Testis (tissue), 3 donors: ENCODE results near the gene SEMA3D. TPM values are rescaled to one million over a fixed set of nuclear protein-coding genes. Genes with fewer than 3 reads are reported as not detected.
A peak's percentile ranks its signal among the peaks of the same experiment; 100 is the strongest.

ENCODE experiments used
- DNase-seq: peaks from one replicate; pipeline ENCODE4 v3.0.0-alpha.2; 2019
- H3K27ac ChIP-seq, 2 donors: fragments of 200-600 bp; sonication (generic); one replicate each; pipeline ENCODE4 v1.5.1; 2019
- H3K27me3 ChIP-seq: fragments of 200-600 bp; sonication (generic); one replicate; pipeline ENCODE4 v1.5.1; 2019
- H3K36me3 ChIP-seq: fragments of 200-600 bp; sonication (generic); one replicate; pipeline ENCODE4 v1.5.1; 2017; ENCODE audit warnings: low read depth; ENCODE audit errors: missing control alignments
- H3K4me1 ChIP-seq: fragments of 200-600 bp; sonication (generic); one replicate; pipeline ENCODE4 v1.5.1; 2019
- H3K4me3 ChIP-seq, 2 donors: fragments of 200-600 bp; sonication (generic); one replicate each; pipeline ENCODE4 v1.5.1; 2017 to 2019
- H3K9me3 ChIP-seq: fragments of 200-600 bp; sonication (generic); one replicate; pipeline ENCODE4 v1.5.1; 2017
- POLR2A ChIP-seq: fragments of 450-650 bp; IDR thresholded peaks from one replicate; pipeline ENCODE4 v1.6.1; 2017; ENCODE audit warnings: antibody characterized with exemption, mild to moderate bottlenecking, moderate library complexity
- WGBS, 2 donors: methylation state at CpG; one replicate each; pipeline ENCODE4 v1.1.5; 2018; 5-methylcytosine and 5-hydroxymethylcytosine counted together
- intact Hi-C: fragments of 100-400 bp; cut with DNase I; formaldehyde crosslinking; loops from one replicate; pipeline ENCODE4 v1.15.1; 2023; ENCODE audit warnings: low total_unique reads
- polyA plus RNA-seq: library from polyadenylated mRNA; stranded (reverse); fragments of 350-450 nt; fragmentation: Illumina TruSeq; extraction: RNeasy Lipid Tissue Mini Kit (QIAGEN cat#74804); gene quantifications from one replicate; pipeline ENCODE4 v1.2.3, GENCODE V29; 2014; ENCODE audit warnings: low read depth, low replicate concordance; ENCODE audit not compliant: insufficient read depth
- total RNA-seq, 2 donors: library from RNA; depleted of rRNA; stranded (reverse); fragments of >200 nt; gene quantifications; one replicate each; pipeline ENCODE4 v1.2.3, GENCODE V29; 2016
- TF ChIP-seq, protein P1 (sequence below), 3 experiments: fragments of 450-650 bp in 2 of 3; fragments of 200-600 bp in 1 of 3; sonication (generic) in 1 of 3; IDR thresholded peaks; one replicate each; pipeline ENCODE4 v1.5.1; 2016 to 2019; ENCODE audit warnings: antibody characterized with exemption in 3 of 3, mild to moderate bottlenecking in 2 of 3, moderate library complexity in 1 of 3

The SEMA3D gene
- total and polyA plus RNA-seq, 3 donors from 2014 or later = 7.3 to 11.5 (median 7.5) TPM

DNA sequence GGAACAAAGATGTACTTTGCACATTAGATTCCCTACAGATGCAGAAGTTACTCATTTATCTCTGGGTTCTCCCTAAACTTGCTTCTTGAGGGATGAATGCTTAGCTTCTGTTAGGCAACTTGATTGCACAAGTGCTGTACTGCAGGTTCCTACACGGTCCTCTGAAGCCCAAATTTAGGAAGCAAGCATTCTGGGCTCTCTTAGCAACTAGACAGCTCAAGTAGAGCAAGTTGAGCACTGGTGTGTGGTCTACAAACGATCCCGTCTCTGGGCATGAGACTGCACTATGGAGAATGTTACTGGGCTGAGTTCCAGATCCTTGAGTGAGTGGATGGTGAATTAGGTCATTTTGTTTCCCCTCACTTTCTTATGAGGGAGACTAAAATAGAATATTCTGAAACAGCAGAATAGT lies 14.3 kb downstream of the SEMA3D start:
- 25 to 38% methylated on average over 3 of the region's 3 CpGs for WGBS, 2 donors

DNA sequence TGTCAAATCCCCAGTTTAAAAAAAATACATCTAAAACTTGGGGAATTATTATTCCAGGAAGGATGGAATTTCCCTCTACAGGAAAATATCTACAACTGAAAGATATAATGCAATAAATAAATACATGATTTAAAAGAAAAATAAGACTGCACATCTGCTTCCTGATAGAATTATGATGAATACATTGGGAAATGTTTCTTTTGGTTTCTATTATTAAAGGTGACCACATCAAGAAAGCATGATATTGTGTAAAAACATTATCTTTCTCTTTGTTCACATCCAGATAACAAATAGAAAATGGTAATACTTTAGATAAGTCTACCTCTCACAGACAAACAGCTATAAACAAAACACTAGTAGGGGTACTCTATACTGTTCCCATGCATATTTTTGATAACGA lies 19.2 kb downstream of the SEMA3D start:
- WGBS, 2 donors = 97% methylated on average over 1 of the region's 1 CpG
- Histone ChIP-seq H3K9me3 (no peaks in the 10 kb centered on the region), H3K27me3 (no peaks in the 10 kb centered on the region), H3K4me3 (no peak overlapping the region), H3K4me1 (peaks cover 6% of the 10 kb centered on the region), H3K27ac (no peak overlapping the region), H3K36me3 (no peaks in the 10 kb centered on the region)
- TF ChIP-seq, protein P1, sequence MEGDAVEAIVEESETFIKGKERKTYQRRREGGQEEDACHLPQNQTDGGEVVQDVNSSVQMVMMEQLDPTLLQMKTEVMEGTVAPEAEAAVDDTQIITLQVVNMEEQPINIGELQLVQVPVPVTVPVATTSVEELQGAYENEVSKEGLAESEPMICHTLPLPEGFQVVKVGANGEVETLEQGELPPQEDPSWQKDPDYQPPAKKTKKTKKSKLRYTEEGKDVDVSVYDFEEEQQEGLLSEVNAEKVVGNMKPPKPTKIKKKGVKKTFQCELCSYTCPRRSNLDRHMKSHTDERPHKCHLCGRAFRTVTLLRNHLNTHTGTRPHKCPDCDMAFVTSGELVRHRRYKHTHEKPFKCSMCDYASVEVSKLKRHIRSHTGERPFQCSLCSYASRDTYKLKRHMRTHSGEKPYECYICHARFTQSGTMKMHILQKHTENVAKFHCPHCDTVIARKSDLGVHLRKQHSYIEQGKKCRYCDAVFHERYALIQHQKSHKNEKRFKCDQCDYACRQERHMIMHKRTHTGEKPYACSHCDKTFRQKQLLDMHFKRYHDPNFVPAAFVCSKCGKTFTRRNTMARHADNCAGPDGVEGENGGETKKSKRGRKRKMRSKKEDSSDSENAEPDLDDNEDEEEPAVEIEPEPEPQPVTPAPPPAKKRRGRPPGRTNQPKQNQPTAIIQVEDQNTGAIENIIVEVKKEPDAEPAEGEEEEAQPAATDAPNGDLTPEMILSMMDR (IDR thresholded peaks at IDR 0.05) = no peak
- TF ChIP-seq POLR2A = no peak
- intact Hi-C loops = no loop called here
- no peak for DNase-seq

More for the DNA sequence above, 14.3 kb downstream of the SEMA3D start:
- Histone ChIP-seq H3K9me3 (no peaks in the 10 kb centered on the region), H3K4me1 (peaks cover 8% of the 10 kb centered on the region), H3K27me3 (no peaks in the 10 kb centered on the region), H3K36me3 (no peaks in the 10 kb centered on the region), H3K27ac (no peak overlapping the region), H3K4me3 (no peak overlapping the region)
- DNase-seq = no peak
- TF ChIP-seq, protein P1 (IDR thresholded peaks at IDR 0.05) = no peak
- TF ChIP-seq POLR2A = no peak
- intact Hi-C loops = no loop called here

DNA sequence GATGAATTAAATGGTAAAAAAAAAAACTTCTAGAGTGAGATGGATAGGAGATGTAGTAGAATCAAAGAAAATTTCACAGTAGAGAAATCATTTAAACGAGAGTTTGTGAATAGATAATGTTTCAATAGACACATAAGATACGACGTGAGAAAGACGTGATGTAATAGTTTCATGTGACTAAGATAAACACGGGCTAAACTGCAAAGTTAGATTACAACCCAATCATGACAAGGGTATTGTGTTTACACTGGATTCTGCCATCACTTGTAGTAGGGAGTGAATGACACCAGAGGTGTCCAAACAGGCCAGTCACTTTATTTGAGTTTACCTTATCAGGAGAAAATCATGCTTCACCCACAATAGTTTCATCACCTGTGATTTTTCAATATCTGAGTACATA lies 21.6 kb downstream of the SEMA3D start:
- H3K4me3 ChIP-seq = no peak overlapping the region
- no peaks in the 10 kb centered on the region for H3K4me1 ChIP-seq
- no peaks in the 10 kb centered on the region for H3K9me3 ChIP-seq
- H3K27me3 ChIP-seq = no peaks in the 10 kb centered on the region
- no peak for TF ChIP-seq POLR2A
- WGBS, 2 donors = 87 to 94% methylated on average over 5 of the region's 5 CpGs
- H3K36me3 ChIP-seq = no peaks in the 10 kb centered on the region
- no peak overlapping the region for H3K27ac ChIP-seq
- intact Hi-C loops = no loop called here
- no peak for DNase-seq

DNA sequence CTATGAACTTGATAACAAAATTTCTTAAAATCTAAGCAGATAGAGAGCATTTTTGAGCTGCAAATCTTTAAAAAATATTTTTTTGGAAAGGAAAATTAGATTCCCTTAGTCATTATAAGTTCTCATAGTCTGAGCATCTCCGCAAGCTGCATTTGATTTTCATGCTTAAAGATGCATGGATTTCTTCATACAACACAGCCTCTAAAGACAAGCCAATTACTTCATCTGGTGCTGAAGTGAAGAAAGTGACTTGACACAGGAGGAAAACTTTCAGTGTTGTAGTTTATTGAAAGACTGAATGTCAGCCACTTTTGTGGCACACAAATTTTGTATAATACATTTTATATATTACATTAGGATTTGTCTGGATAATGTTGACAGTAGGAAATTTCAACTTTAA lies 22.5 kb downstream of the SEMA3D start:
- Histone ChIP-seq H3K4me1 (no peaks in the 10 kb centered on the region), H3K9me3 (no peaks in the 10 kb centered on the region), H3K4me3 (no peak overlapping the region), H3K36me3 (no peaks in the 10 kb centered on the region), H3K27me3 (no peaks in the 10 kb centered on the region), H3K27ac (no peak overlapping the region)
- no peak for DNase-seq
- WGBS, 2 donors = 93 to 96% methylated on average over 1 of the region's 1 CpG
- intact Hi-C loops = no loop called here
- no peak for TF ChIP-seq POLR2A
- TF ChIP-seq, protein P1 (IDR thresholded peaks at IDR 0.05) = no peak

DNA sequence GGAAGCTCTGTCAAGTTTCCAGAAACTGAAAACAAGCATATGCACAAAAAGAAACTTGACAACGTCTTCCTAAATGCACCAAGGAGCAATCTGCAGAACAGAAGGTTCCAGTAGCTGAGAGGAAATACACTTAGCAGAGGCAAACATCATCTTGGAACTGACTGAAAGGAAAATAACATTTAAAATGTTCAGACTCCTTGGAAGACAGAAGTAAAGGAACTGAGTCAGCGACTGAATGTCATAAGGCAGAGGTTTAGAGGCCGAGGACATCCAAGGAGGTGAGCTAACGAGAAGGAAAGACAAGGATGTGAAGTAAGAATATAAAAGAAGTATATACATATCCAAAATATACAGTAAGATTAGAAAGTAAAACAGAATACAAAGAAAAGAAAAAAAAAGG lies 24.1 kb downstream of the SEMA3D start:
- DNase-seq = no peak
- intact Hi-C loops = no loop called here
- 49 to 63% methylated on average over 4 of the region's 4 CpGs for WGBS, 2 donors
- peak overlapping the region in 1 of 2 donors; percentile 53 for H3K27ac ChIP-seq
- H3K36me3 ChIP-seq = no peaks in the 10 kb centered on the region
- H3K4me1 ChIP-seq = no peaks in the 10 kb centered on the region
- no peaks in the 10 kb centered on the region for H3K9me3 ChIP-seq
- H3K27me3 ChIP-seq = no peaks in the 10 kb centered on the region
- no peak for TF ChIP-seq POLR2A
- TF ChIP-seq, protein P1 (IDR thresholded peaks at IDR 0.05) = no peak
- no peak overlapping the region for H3K4me3 ChIP-seq
